Adrenal gland (tissue), 5 donors: ENCODE results near the gene SOX1.

ENCODE experiments used
- CTCF ChIP-seq, 6 experiments: fragments of 450-650 bp in 4 of 6; fragments of 200-600 bp in 2 of 6; sonication (generic) in 1 of 6; IDR thresholded peaks; 1 replicate in 5 of 6; 2 replicates in 1 of 6; pipeline versions ENCODE4 v1.5.1 to v1.8.0; 2016 to 2021; ENCODE audit warnings: antibody characterized with exemption in 6 of 6, mild to moderate bottlenecking in 2 of 6, moderate library complexity in 1 of 6
- POLR2A ChIP-seq, 2 donors: fragments of 450-650 bp; IDR thresholded peaks; one replicate each; pipeline ENCODE4 v1.6.1; 2017; ENCODE audit warnings: antibody characterized with exemption in 2 of 2, mild to moderate bottlenecking in 2 of 2, moderate library complexity in 1 of 2
- donor health status: DM: no; HTN: no; CAD: no.

- TF ChIP-seq POLR2A (IDR thresholded peaks at IDR 0.05), result no peak
- TF ChIP-seq CTCF (IDR thresholded peaks at IDR 0.05), result no peak
Observed at GRCh38 chr13:112053744-112054615, 13.0 kb upstream of the SOX1 start.
